ENCODE data around the gene S100B.

The S100B gene

GRCh38 chr21:46618738-46619379 is 14.0 kb upstream of the S100B start:
- no peak for DNase-seq
- Histone ChIP-seq H3K27me3 (replicated peaks; ENCODE audit: control insufficient read depth, insufficient read depth, low read length, poor library complexity, severe bottlenecking) (no peaks in the 10 kb centered on the region), H3K9me3 (ENCODE audit: control insufficient read depth, low read length) (no peaks in the 10 kb centered on the region), H3K4me1 (ENCODE audit: control insufficient read depth, insufficient read depth, low read length, poor library complexity, severe bottlenecking) (peaks cover 14% of the 10 kb centered on the region), H3K27ac (ENCODE audit: insufficient read depth, low read length, poor library complexity, severe bottlenecking) (no peak overlapping the region), H3K4me3 (ENCODE audit: insufficient read depth, low read depth, low read length, poor library complexity, severe bottlenecking) (no peak overlapping the region), H3K36me3 (ENCODE audit: control insufficient read depth, insufficient read depth, low read length) (no peaks in the 10 kb centered on the region)

- no peaks in the 10 kb centered on the region for H3K9me3 ChIP-seq (ENCODE audit: control insufficient read depth, low read length)
- H3K27me3 ChIP-seq (replicated peaks; ENCODE audit: control insufficient read depth, insufficient read depth, low read length, poor library complexity, severe bottlenecking): no peaks in the 10 kb centered on the region
- H3K4me1 ChIP-seq (ENCODE audit: control insufficient read depth, insufficient read depth, low read length, poor library complexity, severe bottlenecking): peaks cover 13% of the 10 kb centered on the region
- H3K4me3 ChIP-seq (ENCODE audit: insufficient read depth, low read depth, low read length, poor library complexity, severe bottlenecking): no peak overlapping the region
- DNase-seq: no peak
- no peak overlapping the region for H3K27ac ChIP-seq (ENCODE audit: insufficient read depth, low read length, poor library complexity, severe bottlenecking)
- no peaks in the 10 kb centered on the region for H3K36me3 ChIP-seq (ENCODE audit: control insufficient read depth, insufficient read depth, low read length)
Observed at GRCh38 chr21:46617267-46618051, 12.6 kb upstream of the S100B start.

- no peak for DNase-seq
- Histone ChIP-seq H3K36me3 (ENCODE audit: control insufficient read depth, insufficient read depth, low read length) (no peaks in the 10 kb centered on the region), H3K4me3 (ENCODE audit: insufficient read depth, low read depth, low read length, poor library complexity, severe bottlenecking) (no peak overlapping the region), H3K27ac (ENCODE audit: insufficient read depth, low read length, poor library complexity, severe bottlenecking) (no peak overlapping the region), H3K9me3 (ENCODE audit: control insufficient read depth, low read length) (no peaks in the 10 kb centered on the region), H3K4me1 (ENCODE audit: control insufficient read depth, insufficient read depth, low read length, poor library complexity, severe bottlenecking) (peaks cover 5% of the 10 kb centered on the region), H3K27me3 (replicated peaks; ENCODE audit: control insufficient read depth, insufficient read depth, low read length, poor library complexity, severe bottlenecking) (no peaks in the 10 kb centered on the region)
Observed at GRCh38 chr21:46616656-46617055, 11.8 kb upstream of the S100B start.

GRCh38 chr21:46616050-46616449 is 11.2 kb upstream of the S100B start:
- H3K4me3 ChIP-seq (ENCODE audit: insufficient read depth, low read depth, low read length, poor library complexity, severe bottlenecking): no peak overlapping the region
- DNase-seq: no peak
- no peaks in the 10 kb centered on the region for H3K36me3 ChIP-seq (ENCODE audit: control insufficient read depth, insufficient read depth, low read length)
- no peaks in the 10 kb centered on the region for H3K9me3 ChIP-seq (ENCODE audit: control insufficient read depth, low read length)
- H3K27ac ChIP-seq (ENCODE audit: insufficient read depth, low read length, poor library complexity, severe bottlenecking): no peak overlapping the region
- H3K4me1 ChIP-seq (ENCODE audit: control insufficient read depth, insufficient read depth, low read length, poor library complexity, severe bottlenecking): no peaks in the 10 kb centered on the region
- H3K27me3 ChIP-seq (replicated peaks; ENCODE audit: control insufficient read depth, insufficient read depth, low read length, poor library complexity, severe bottlenecking): no peaks in the 10 kb centered on the region

GRCh38 chr21:46613391-46613790 is 8.5 kb upstream of the S100B start:
- no peaks in the 10 kb centered on the region for H3K4me1 ChIP-seq (ENCODE audit: control insufficient read depth, insufficient read depth, low read length, poor library complexity, severe bottlenecking)
- no peaks in the 10 kb centered on the region for H3K36me3 ChIP-seq (ENCODE audit: control insufficient read depth, insufficient read depth, low read length)
- H3K27ac ChIP-seq (ENCODE audit: insufficient read depth, low read length, poor library complexity, severe bottlenecking): no peak overlapping the region
- DNase-seq: no peak
- no peak overlapping the region for H3K4me3 ChIP-seq (ENCODE audit: insufficient read depth, low read depth, low read length, poor library complexity, severe bottlenecking)
- H3K9me3 ChIP-seq (ENCODE audit: control insufficient read depth, low read length): no peaks in the 10 kb centered on the region
- no peaks in the 10 kb centered on the region for H3K27me3 ChIP-seq (replicated peaks; ENCODE audit: control insufficient read depth, insufficient read depth, low read length, poor library complexity, severe bottlenecking)

GRCh38 chr21:46610018-46610701 is 5.3 kb upstream of the S100B start:
- H3K27me3 ChIP-seq (replicated peaks; ENCODE audit: control insufficient read depth, insufficient read depth, low read length, poor library complexity, severe bottlenecking): no peaks in the 10 kb centered on the region
- no peak overlapping the region for H3K27ac ChIP-seq (ENCODE audit: insufficient read depth, low read length, poor library complexity, severe bottlenecking)
- no peak for DNase-seq

GRCh38 chr21:46608672-46609111 is 3.8 kb upstream of the S100B start:
- Histone ChIP-seq H3K27ac (ENCODE audit: insufficient read depth, low read length, poor library complexity, severe bottlenecking) (no peak overlapping the region), H3K27me3 (replicated peaks; ENCODE audit: control insufficient read depth, insufficient read depth, low read length, poor library complexity, severe bottlenecking) (no peaks in the 10 kb centered on the region), H3K9me3 (ENCODE audit: control insufficient read depth, low read length) (no peaks in the 10 kb centered on the region), H3K36me3 (ENCODE audit: control insufficient read depth, insufficient read depth, low read length) (no peaks in the 10 kb centered on the region), H3K4me3 (ENCODE audit: insufficient read depth, low read depth, low read length, poor library complexity, severe bottlenecking) (no peak overlapping the region), H3K4me1 (ENCODE audit: control insufficient read depth, insufficient read depth, low read length, poor library complexity, severe bottlenecking) (peaks cover 22% of the 10 kb centered on the region)
- DNase-seq: no peak

More at GRCh38 chr21:46610018-46610701, 5.3 kb upstream of the S100B start:
- Histone ChIP-seq H3K9me3 (ENCODE audit: control insufficient read depth, low read length) (no peaks in the 10 kb centered on the region), H3K4me3 (ENCODE audit: insufficient read depth, low read depth, low read length, poor library complexity, severe bottlenecking) (no peak overlapping the region), H3K36me3 (ENCODE audit: control insufficient read depth, insufficient read depth, low read length) (no peaks in the 10 kb centered on the region), H3K4me1 (ENCODE audit: control insufficient read depth, insufficient read depth, low read length, poor library complexity, severe bottlenecking) (peaks cover 19% of the 10 kb centered on the region)

GRCh38 chr21:46607636-46608035 is 2.8 kb upstream of the S100B start:
- Histone ChIP-seq H3K36me3 (ENCODE audit: control insufficient read depth, insufficient read depth, low read length) (no peaks in the 10 kb centered on the region), H3K4me3 (ENCODE audit: insufficient read depth, low read depth, low read length, poor library complexity, severe bottlenecking) (no peak overlapping the region), H3K27me3 (replicated peaks; ENCODE audit: control insufficient read depth, insufficient read depth, low read length, poor library complexity, severe bottlenecking) (no peaks in the 10 kb centered on the region), H3K27ac (ENCODE audit: insufficient read depth, low read length, poor library complexity, severe bottlenecking) (no peak overlapping the region), H3K9me3 (ENCODE audit: control insufficient read depth, low read length) (no peaks in the 10 kb centered on the region), H3K4me1 (ENCODE audit: control insufficient read depth, insufficient read depth, low read length, poor library complexity, severe bottlenecking) (peaks cover 22% of the 10 kb centered on the region)
- DNase-seq: no peak

GRCh38 chr21:46606427-46606813 is 1.5 kb upstream of the S100B start:
- H3K27me3 ChIP-seq (replicated peaks; ENCODE audit: control insufficient read depth, insufficient read depth, low read length, poor library complexity, severe bottlenecking): no peaks in the 10 kb centered on the region
- no peaks in the 10 kb centered on the region for H3K9me3 ChIP-seq (ENCODE audit: control insufficient read depth, low read length)
- H3K4me1 ChIP-seq (ENCODE audit: control insufficient read depth, insufficient read depth, low read length, poor library complexity, severe bottlenecking): peaks cover 22% of the 10 kb centered on the region
- no peak for DNase-seq
- no peak overlapping the region for H3K4me3 ChIP-seq (ENCODE audit: insufficient read depth, low read depth, low read length, poor library complexity, severe bottlenecking)
- no peaks in the 10 kb centered on the region for H3K36me3 ChIP-seq (ENCODE audit: control insufficient read depth, insufficient read depth, low read length)
- no peak overlapping the region for H3K27ac ChIP-seq (ENCODE audit: insufficient read depth, low read length, poor library complexity, severe bottlenecking)
